Stimulated activated CD8-positive, alpha-beta memory T cell treated with anti-CD3 and anti-CD28 coated beads, Interleukin-4, amount 100 ng/mL, for 4 hours (primary cell): Measurements from ENCODE around the gene CUEDC1.

Experiments used
- DNase-seq, 2 donors: peaks; one replicate each; pipeline ENCODE4 v3.0.0-alpha.2; 2020; ENCODE audit warnings: low read depth in 2 of 2, low spot score in 1 of 2

CUEDC1 gene

DNA sequence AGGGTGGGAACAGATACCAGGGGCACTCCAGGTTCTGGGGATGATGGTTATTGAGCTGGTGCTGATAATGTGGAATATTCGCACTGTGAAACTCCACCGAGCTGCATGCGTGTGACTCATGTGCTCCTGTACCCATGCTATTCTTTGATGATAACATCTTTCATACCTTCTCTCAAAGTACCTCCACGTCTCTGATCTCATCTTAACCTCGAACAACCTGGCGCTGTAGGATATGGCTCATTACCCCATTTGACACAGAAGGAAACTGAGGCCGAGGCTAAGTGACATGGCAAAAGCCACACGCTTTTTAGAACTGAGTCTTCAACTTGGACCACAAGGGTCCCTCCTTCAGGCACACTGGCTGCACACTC lies 75.1 kb downstream of the CUEDC1 start:
- DNase-seq, result no peak

DNA sequence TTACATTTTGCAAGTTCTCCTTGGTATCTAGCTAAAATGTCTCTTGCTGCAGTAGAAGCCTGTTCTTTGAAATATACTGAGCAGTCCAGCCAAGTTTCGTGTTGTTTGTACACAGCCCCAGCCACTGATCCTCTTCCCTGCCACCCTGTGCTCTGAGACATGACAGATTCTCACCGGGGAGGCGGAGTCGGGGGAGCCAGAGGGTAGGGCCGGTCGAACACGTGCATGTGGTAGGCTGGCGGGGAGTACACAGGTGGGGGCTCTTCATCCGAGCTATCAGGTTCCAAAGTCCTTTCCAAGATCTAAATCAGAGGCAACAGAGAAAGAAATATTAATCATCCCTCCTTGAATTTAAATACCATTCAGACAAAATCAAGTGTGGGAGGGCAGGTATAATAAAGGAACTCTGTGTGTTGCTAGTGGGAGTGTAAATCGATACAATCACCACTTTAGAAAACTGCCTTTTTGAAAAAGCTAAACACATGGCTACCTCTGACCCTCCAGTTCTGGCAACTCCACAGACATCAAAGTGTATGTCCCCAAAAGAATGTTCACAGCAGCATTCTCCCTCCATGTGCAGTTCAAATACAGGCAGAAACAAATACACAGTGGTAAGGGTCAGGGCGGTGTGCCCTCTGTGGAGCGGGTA lies 75.7 kb downstream of the CUEDC1 start:
- no peak for DNase-seq

- DNase-seq, result no peak
These were observed 77.3 kb downstream of the CUEDC1 start for GRCh38 chr17:57877803-57878377.

- DNase-seq, result no peak
These were observed 78.4 kb downstream of the CUEDC1 start for GRCh38 chr17:57876866-57877237.

DNA sequence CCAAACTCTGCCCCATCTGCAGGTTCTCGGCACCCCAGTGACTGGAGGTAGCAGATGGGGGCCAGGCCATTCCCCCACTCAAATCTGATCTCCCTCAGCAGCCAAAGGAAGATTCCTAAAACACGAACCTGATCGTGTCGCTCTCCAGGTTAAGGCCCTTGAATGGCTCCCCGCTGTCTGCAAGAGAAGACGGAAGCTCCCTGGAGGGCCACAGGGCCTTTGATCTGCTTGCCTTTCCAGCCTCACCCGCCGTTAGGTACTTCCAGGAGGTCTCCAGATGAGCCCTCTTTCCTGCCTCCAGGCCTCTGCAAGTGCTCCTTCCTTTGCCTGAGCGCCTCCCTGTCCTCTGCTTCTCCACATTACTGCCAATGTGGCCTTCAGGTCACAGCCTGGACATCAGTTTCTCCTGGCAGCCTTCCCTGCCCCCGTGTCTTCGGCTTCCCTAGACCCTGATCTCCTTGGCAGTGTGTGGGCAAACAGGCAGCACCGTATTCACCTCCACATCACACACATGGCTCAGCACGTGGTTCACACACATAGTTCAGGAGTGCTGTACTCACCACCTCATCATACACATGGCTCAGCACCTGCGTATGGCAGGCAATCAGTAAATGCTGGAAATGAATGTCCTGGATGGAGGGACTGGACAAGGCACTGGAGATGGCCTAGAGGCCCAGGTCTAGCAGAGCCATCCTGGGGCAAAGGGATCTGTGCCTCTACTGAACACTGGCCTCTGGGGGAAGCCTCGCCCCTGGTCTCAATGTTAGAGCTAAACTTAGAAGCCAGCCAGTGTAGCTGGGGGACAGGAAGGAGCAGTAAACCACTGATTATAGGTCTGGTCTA lies 79.0 kb downstream of the CUEDC1 start:
- no peak for DNase-seq

- DNase-seq, result no peak
These were observed 79.8 kb downstream of the CUEDC1 start for GRCh38 chr17:57875290-57876022.

- no peak for DNase-seq
These were observed 80.5 kb downstream of the CUEDC1 start for GRCh38 chr17:57874434-57875289.

DNA sequence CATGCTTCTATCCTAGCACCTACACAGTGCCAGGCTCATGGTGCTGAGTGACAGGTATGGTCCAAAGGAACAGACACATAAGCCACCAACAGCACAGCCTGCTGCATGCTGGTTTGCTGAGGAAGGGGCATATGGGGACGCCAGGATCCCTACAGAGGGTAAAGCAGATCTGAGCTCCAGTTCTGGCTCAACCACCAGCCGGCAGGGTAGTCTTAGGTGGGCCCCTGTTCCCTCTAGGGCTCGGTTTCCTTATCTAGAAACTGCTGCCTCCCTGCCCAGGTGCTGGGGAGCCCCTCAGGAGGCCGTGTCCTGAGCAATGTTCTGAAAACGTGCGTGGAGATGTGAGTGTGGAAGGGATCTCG lies 81.2 kb downstream of the CUEDC1 start:
- DNase-seq, result no peak

DNA sequence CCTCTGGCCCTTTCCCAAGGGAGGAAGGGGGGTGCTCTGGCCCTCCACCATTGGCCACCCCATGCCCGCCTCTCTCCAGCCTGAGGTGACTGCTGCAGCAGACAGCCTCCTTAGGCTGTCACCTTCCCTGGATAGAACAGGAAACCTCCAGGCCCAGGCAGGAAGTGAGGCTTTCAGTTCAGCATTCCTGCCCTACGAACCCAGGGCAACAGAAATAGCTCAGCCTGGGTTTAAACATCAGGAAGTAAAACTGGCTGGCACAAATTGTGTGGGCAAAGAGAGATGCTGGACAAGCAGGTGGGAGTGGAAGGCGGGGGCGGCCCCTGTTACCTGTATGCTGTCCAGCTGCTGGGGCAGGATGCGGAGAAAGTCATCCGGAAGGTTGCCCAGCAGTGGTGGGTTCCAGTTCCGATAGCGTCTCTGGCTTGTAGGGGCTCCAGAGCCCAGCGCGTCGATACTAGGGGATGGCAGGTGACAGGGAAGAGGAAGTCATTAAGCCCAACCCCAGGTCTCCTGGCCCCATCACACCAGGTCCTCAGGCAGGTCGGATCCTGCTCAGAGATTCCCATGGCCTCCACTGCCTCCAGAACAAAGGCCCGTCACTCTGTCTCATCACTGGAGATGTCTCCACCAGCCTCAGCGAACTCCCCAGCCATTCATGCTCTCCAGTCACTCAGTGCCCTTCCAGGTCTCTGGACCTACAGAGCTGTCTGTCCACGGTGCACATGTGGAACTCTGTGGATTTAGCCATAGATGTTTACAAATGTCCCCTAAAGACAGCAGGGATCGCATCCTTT lies 81.8 kb downstream of the CUEDC1 start:
- no peak for DNase-seq

DNA sequence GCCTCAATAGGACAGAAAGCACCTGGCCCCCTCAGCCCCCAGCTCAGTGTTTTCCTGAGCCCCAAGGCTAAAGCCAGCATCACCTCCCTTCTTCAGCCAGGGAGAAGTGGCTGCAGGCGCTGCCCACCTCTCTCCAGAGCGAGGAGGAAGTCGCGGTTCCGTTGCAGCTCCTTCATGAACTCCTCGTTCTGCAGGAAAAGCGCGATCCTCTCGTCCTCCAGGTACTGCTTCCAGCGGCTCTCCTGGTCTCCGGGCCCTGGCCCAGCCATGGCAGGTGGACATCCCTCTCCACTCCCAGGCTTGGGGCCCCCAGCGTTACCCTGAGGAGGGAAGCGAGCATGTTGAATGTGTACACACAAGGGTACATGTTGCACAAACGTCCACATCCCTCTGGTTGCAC lies 82.7 kb downstream of the CUEDC1 start:
- DNase-seq, result no peak

DNA sequence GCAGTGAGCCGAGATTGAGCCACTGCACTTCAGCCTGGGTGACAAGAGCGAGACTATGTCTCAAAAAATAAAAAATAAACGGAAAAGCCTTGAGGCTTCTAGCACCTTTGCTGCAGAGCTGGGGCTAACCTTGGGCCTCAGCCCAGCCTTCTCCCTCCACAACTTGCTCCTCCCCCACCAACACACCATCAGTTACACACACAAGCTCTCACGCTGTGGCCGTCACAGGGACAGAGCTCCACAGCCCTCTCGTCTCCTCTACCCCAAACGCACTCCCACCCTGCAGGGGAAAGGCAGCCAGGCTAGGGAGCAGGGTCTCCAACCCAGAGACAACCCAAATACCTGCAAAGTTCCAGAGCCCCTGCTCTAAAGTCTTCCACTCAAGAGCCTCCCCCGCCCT lies 83.3 kb downstream of the CUEDC1 start:
- DNase-seq, result no peak

DNA sequence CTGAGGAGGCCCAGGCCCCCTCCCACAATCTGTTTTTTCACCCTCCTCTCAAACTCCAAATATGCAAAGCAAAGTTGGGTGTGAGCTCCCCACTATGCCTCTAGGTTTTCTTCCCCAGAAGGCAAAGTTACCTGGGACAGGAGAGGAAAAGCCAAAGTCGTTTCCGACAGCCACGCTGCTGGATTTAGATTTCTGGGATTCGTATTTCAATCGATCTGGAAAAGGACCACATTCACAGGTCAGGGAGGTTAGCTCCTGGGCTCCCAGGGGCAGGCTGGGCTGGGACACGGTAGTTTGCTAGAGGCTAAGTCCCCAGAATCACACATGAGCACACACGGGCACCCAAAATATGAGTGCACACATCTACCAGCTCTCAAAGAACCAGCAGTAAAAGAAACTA lies 84.1 kb downstream of the CUEDC1 start:
- no peak for DNase-seq

DNA sequence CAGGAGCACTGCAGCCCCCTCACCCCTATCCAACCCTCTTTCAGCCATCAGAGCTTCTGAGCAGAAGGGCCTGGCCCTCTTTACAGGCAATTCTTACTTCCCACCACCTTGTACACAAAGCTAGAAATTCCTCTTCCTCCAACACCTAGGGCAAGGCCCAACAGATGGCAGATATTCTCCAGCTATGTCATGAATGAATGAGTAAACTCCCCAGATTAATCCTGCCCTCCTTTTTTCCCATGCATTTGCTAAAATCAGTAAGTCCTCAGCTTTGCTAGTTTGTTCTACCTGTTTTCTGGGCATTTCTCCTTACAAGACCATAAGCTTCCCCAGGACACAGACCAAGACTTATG lies 85.0 kb downstream of the CUEDC1 start:
- no peak for DNase-seq

GRCh38 chr17:57869617-57870282 lies 85.5 kb downstream of the CUEDC1 start:
- DNase-seq, result no peak

DNA sequence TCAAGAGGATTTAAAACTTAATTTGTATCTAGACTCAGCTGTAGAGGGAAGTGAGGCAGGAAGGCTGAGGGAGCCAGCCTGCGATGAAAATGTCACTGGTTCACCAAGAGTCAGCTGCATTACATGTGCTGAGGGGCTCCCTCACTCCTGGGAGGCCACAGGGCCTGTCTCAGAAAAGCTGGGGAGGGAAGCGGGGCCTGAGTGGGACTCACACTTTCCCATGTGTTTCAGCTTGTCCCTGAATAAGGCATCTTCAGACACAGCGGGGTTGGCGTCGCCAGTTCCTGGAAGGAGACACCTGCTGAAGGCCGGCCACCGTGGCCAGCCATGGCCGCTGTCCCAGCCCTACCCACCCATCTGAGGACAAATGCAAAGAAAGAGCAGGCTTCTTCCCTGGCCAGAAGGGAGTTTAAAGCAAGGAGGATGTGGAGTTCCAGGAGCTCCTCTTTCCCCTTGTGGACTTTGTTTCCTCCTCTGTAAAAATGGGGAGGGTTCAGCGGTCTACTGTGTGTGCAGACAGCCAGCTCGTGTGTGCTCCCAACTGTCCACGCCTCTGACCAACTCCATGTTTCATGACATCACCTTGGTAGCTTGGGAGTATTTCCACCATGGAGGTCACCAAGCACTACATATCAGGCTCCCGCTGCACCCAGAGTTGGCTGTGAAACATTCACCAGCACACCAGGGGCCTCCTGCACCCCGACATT lies 86.1 kb downstream of the CUEDC1 start:
- DNase-seq, result no peak

- DNase-seq, result no peak
These were observed 87.0 kb downstream of the CUEDC1 start for GRCh38 chr17:57868007-57868909.

DNA sequence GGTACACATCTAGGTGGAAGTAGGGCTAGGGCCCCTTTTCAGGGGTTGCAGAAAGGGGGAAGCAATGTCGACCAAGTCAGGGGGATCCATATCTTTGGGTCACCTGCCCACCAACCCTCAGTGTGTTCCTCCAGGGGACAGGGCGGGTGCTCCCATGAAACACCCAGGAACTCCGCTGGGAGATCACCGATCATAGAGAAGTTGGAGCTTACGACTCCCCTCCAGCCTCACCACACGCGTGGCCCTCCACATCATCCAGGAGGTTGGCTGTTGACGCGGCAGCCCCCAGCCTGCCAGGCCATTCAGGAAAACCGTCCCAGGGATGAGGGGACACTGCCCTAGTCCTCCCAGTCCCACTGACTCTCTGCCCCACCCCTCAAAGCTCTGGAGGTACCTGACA lies 88.1 kb downstream of the CUEDC1 start:
- no peak for DNase-seq

- no peak for DNase-seq
These were observed 88.5 kb downstream of the CUEDC1 start for GRCh38 chr17:57866723-57867122.
